MM.1S (cell line): ENCODE results near the gene SLC15A3.

Source experiments
- DNase-seq: peaks from one replicate; pipeline ENCODE4 v3.0.0-alpha.2; 2015
- H2AFZ ChIP-seq: fragments of 300-600 bp; sonication (generic); 2 replicates; pipeline ENCODE4 v1.6.0; 2016; ENCODE audit warnings: antibody characterized with exemption, low read length
- H3F3A ChIP-seq: fragments of 300-600 bp; sonication (generic); 2 replicates; pipeline ENCODE4 v1.6.1; 2016; ENCODE audit warnings: mild to moderate bottlenecking, antibody characterized with exemption, low read length, moderate library complexity, mixed read lengths; ENCODE audit not compliant: insufficient read depth
- H3K27ac ChIP-seq: fragments of 300-600 bp; sonication (generic); 2 replicates; pipeline ENCODE4 v1.5.1; 2016; ENCODE audit warnings: mild to moderate bottlenecking, low read length
- H3K27me3 ChIP-seq: fragments of 300-600 bp; sonication (generic); replicated peaks from 2 replicates; pipeline ENCODE4 v1.6.0; 2016; ENCODE audit warnings: low read length; ENCODE audit not compliant: insufficient read depth
- H3K36me3 ChIP-seq: fragments of 300-600 bp; sonication (generic); replicated peaks from 2 replicates; pipeline ENCODE4 v1.6.1; 2016; ENCODE audit warnings: mild to moderate bottlenecking, low read length, mixed read lengths; ENCODE audit not compliant: insufficient read depth
- H3K4me1 ChIP-seq: fragments of 300-600 bp; sonication (generic); 2 replicates; pipeline ENCODE4 v1.6.1; 2016; ENCODE audit warnings: low read length, mixed read lengths
- H3K4me2 ChIP-seq: fragments of 300-600 bp; sonication (generic); 2 replicates; pipeline ENCODE4 v1.6.0; 2016; ENCODE audit warnings: low read depth, low read length
- H3K4me3 ChIP-seq: fragments of 300-600 bp; sonication (generic); 2 replicates; pipeline ENCODE4 v1.5.1; 2016; ENCODE audit warnings: low read length, mixed read lengths
- H3K79me2 ChIP-seq: fragments of 300-600 bp; sonication (generic); 2 replicates; pipeline ENCODE4 v1.6.1; 2016; ENCODE audit warnings: mixed run types, low read length, mixed read lengths
- H3K9ac ChIP-seq: fragments of 300-600 bp; sonication (generic); 2 replicates; pipeline ENCODE4 v1.6.1; 2016; ENCODE audit warnings: low read length, mixed read lengths
- H3K9me2 ChIP-seq: fragments of 300-600 bp; sonication (generic); replicated peaks from 2 replicates; pipeline ENCODE4 v1.6.1; 2016; ENCODE audit warnings: mild to moderate bottlenecking, low read length, mixed read lengths; ENCODE audit not compliant: insufficient read depth
- H3K9me3 ChIP-seq: fragments of 300-600 bp; sonication (generic); replicated peaks from 2 replicates; pipeline ENCODE4 v1.6.1; 2016; ENCODE audit warnings: mild to moderate bottlenecking, low read length, mixed read lengths; ENCODE audit not compliant: insufficient read depth
- H4K20me1 ChIP-seq: fragments of 300-600 bp; sonication (generic); 2 replicates; pipeline ENCODE4 v1.6.1; 2016; ENCODE audit warnings: mild to moderate bottlenecking, low read length, moderate library complexity, mixed read lengths; ENCODE audit not compliant: insufficient read depth
- EZH2 ChIP-seq: fragments of 300-600 bp; sonication (generic); optimal IDR thresholded peaks from 2 replicates; pipeline ENCODE3; 2017; ENCODE audit warnings: low read depth, mild to moderate bottlenecking, antibody characterized with exemption, low read length, mixed read lengths
- EZH2phosphoT487 ChIP-seq: fragments of 300-600 bp; sonication (generic); IDR thresholded peaks from 2 replicates; pipeline ENCODE4 v1.6.1; 2018; ENCODE audit warnings: antibody characterized with exemption, low read length
- TF ChIP-seq, protein P1 (sequence below): fragments of 300-600 bp; sonication (generic); IDR thresholded peaks from 2 replicates; pipeline ENCODE4 v1.5.1; 2016; ENCODE audit warnings: antibody characterized with exemption, low read length, mixed read lengths

The SLC15A3 gene

DNA sequence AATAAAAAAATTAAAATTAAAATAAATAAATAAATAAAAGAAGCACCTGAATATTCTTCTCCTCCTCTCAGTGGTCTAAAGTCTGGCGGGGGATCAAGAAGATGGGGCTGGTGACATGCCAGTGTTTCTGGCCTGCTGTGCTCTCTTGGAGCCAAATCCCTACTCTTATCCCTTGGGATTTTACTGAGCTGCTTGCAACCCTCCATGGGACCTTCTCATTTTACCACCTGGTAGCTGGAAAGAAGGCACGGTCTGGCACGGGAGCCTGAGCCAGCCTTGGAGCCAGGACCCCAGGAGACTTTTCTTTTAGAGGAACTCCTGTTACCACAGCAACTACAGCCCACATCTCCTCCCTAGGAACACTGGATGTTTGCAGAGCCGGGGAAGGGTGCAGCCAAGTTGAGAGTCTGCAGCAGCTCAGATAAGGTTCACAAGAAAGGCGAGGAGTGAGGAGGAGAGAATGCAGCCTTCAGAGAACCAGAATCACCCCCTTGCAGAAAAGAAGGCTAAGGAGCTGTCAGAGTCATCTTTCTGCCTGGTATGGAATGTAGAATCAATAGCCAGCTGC is 41.0 kb upstream of the SLC15A3 start:
- Histone ChIP-seq H3K4me3 (no peak overlapping the region), H4K20me1 (no peaks in the 10 kb centered on the region), H3K9ac (no peak overlapping the region), H3K4me1 (no peaks in the 10 kb centered on the region), H3K36me3 (no peaks in the 10 kb centered on the region), H3K9me2 (no peaks in the 10 kb centered on the region), H2AFZ (no peak overlapping the region), H3K79me2 (no peaks in the 10 kb centered on the region), H3K27me3 (no peaks in the 10 kb centered on the region), H3F3A (0 out of 2 replicates have a peak, but pooled peaks cover 4% of the 10 kb centered on the region), H3K27ac (no peak overlapping the region), H3K4me2 (no peak overlapping the region), H3K9me3 (no peaks in the 10 kb centered on the region)
- DNase-seq, result no peak
- TF ChIP-seq, protein P1, sequence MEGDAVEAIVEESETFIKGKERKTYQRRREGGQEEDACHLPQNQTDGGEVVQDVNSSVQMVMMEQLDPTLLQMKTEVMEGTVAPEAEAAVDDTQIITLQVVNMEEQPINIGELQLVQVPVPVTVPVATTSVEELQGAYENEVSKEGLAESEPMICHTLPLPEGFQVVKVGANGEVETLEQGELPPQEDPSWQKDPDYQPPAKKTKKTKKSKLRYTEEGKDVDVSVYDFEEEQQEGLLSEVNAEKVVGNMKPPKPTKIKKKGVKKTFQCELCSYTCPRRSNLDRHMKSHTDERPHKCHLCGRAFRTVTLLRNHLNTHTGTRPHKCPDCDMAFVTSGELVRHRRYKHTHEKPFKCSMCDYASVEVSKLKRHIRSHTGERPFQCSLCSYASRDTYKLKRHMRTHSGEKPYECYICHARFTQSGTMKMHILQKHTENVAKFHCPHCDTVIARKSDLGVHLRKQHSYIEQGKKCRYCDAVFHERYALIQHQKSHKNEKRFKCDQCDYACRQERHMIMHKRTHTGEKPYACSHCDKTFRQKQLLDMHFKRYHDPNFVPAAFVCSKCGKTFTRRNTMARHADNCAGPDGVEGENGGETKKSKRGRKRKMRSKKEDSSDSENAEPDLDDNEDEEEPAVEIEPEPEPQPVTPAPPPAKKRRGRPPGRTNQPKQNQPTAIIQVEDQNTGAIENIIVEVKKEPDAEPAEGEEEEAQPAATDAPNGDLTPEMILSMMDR, result no peak
- TF ChIP-seq EZH2phosphoT487 (no peak), EZH2 (no peak)

DNA sequence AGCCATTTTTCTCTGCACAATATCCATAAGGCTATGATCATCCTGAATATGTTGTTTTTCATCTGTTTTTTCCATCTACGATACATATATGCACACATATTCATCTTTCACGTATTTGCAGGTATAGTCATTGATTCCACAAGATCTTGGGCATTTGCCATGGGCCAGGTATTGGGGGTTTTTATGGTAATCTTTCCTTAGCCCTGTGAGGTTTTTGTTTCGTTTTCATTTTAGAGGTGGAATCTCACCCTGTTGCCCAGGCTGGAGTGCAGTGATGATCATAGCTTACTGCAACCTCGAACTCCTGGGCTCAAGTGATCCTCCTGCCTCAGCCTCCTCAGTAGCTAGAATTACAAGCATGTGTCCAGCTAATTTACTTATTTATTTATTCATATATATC is 39.5 kb upstream of the SLC15A3 start:
- H3K4me3 ChIP-seq, result no peak overlapping the region
- no peak overlapping the region for H3K27ac ChIP-seq
- no peaks in the 10 kb centered on the region for H3K79me2 ChIP-seq
- DNase-seq, result no peak
- no peaks in the 10 kb centered on the region for H4K20me1 ChIP-seq
- no peak overlapping the region for H3K9ac ChIP-seq
- no peaks in the 10 kb centered on the region for H3K9me3 ChIP-seq
- no peak overlapping the region for H3K4me2 ChIP-seq
- no peak overlapping the region for H2AFZ ChIP-seq
- no peaks in the 10 kb centered on the region for H3K36me3 ChIP-seq
- peaks cover 1% of the 10 kb centered on the region; the same call in 1 of the 2 replicates for H3K4me1 ChIP-seq
- no peaks in the 10 kb centered on the region for H3K27me3 ChIP-seq
- H3F3A ChIP-seq, result peaks cover 7% of the 10 kb centered on the region; the same call in 1 of the 2 replicates
- no peak for TF ChIP-seq EZH2phosphoT487
- TF ChIP-seq EZH2, result no peak
- TF ChIP-seq, protein P1, result no peak
- H3K9me2 ChIP-seq, result no peaks in the 10 kb centered on the region

DNA sequence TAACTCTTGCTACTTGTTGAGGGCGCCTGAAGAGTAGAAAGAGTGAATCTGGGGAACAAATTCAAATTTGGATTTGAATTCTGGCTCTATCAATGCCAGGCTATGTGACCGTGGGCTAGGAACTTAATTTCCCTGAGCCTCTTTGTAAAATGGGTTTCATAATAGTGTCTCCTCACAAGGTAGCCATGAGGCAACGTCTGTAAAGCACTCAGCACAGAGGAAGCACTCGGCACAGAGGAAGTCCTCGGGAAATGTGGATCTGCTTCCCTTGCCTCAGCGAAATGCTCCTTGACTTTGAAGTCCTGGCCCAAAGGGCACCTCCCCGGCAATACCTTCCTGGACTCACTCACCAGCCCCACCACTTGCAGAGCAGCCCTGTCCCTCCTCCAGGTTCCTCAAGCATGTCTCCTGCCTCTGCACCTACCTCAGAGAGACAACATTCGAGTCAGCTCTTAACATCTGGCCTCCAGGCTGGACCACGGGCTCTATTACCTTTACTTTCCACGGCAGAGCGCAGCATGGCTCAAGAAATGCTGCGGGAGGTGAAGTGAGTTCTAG is 37.2 kb upstream of the SLC15A3 start:
- Histone ChIP-seq H3F3A (peaks cover 4% of the 10 kb centered on the region; the same call in 1 of the 2 replicates), H3K79me2 (no peaks in the 10 kb centered on the region), H3K4me2 (no peak overlapping the region), H3K9me3 (no peaks in the 10 kb centered on the region), H4K20me1 (no peaks in the 10 kb centered on the region), H3K4me1 (peaks cover 9% of the 10 kb centered on the region), H3K4me3 (no peak overlapping the region), H3K9me2 (no peaks in the 10 kb centered on the region), H3K27me3 (no peaks in the 10 kb centered on the region), H3K36me3 (no peaks in the 10 kb centered on the region), H2AFZ (no peak overlapping the region), H3K27ac (no peak overlapping the region), H3K9ac (no peak overlapping the region)
- DNase-seq, result no peak
- TF ChIP-seq, protein P1, result no peak
- TF ChIP-seq EZH2 (no peak), EZH2phosphoT487 (no peak)
